ENCODE data around the gene CADPS. TPM values are rescaled to one million over a fixed set of nuclear protein-coding genes. Genes with fewer than 3 reads are reported as not detected.

CADPS gene
- not detected in 2 replicates for total RNA-seq (2014; rRNA removed; shearing (Covaris generic))

- peak; percentile 91 for DNase-seq (ENCODE audit: low spot score)
- in situ Hi-C loops (cut with HindIII; ENCODE audit: low sequenced_read_pairs) = no loop called here
Observed at GRCh38 chr3:62874711-62875557, at the start of gene CADPS. Gene CADPS, minus strand, starts transcription at chr3:62875416. Its CDS starts 387 bp downstream, at chr3:62875029.

GRCh38 chr3:62923066-62923465 is 47.9 kb upstream of the CADPS start:
- in situ Hi-C loops (cut with HindIII; ENCODE audit: low sequenced_read_pairs) = no loop called here

DNA sequence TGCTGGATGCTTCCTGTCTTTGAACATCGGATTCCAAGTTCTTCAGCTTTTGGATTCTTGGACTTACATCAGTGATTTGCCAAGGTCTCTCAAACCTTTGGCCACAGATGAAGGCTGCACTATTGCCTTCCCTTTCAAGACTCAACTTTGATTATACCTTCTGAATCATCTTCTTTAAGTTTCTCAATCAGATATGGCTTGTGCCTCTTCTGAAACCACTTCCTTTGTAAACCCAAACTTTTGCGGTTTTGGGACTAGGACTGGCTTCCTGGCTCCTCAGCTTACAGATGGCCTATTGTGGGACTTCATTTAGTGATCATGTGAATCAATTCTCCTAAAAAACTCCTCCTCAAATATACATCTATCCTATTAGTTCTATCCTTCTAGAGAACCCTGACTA is 47.1 kb upstream of the CADPS start:
- in situ Hi-C loops (cut with HindIII; ENCODE audit: low sequenced_read_pairs) = no loop called here
- no peak for DNase-seq (ENCODE audit: low spot score)

More at GRCh38 chr3:62923066-62923465, 47.9 kb upstream of the CADPS start:
- no peak for DNase-seq (ENCODE audit: low spot score)

DNA sequence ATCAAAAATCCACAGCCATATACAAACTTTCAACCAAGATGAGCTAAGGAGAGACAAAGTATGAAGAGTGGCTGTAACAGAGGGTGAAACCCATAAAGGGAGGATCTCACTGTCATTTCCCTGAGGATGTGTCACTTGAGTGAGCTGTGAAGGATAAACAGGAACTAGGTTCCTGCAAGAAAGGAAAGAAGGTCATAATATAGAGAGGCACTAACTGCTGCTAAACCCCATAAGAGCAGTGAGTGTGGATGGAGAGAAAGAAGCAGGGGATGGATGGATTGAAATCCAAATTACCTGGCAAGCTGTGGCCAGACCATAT is 45.2 kb upstream of the CADPS start:
- DNase-seq (ENCODE audit: low spot score) = no peak
- in situ Hi-C loops (cut with HindIII; ENCODE audit: low sequenced_read_pairs) = no loop called here

DNA sequence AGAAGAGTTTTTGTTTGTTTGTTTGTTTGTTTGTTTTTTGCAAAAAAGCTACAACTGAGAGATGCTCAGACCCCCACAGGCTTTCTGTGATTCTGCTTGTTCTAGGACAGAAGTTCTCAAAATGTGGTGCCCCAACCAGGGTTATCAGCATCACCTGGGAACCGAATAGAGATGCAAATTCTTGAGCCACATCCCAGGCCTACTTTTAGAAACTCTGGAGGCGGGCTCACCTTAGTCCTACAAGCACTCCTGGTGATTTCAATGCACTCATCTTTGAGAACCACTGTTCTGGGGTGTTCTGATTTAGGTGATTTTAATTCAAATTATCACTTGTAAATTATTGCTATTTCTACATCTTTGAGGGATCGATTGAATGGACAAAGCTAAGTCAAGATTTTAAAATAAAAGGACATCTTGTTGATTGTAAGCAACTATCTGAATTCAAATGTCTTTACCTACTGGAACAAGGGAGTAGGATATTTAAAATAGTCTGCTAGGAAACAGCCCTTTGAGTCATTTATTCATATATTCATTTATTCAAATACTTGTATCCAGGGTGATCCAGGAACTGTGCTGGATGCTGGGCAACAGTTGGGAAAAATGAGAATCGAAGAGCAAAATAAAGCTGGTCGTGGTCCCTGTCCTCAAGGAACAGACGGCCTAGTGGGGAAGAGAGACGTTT is 44.7 kb upstream of the CADPS start:
- no peak for DNase-seq (ENCODE audit: low spot score)
- in situ Hi-C loops (cut with HindIII; ENCODE audit: low sequenced_read_pairs) = no loop called here

- DNase-seq (ENCODE audit: low spot score) = no peak
- in situ Hi-C loops (cut with HindIII; ENCODE audit: low sequenced_read_pairs) = no loop called here
Observed at GRCh38 chr3:62918777-62919176, 43.6 kb upstream of the CADPS start.

- in situ Hi-C loops (cut with HindIII; ENCODE audit: low sequenced_read_pairs) = no loop called here
- DNase-seq (ENCODE audit: low spot score) = no peak
Observed at GRCh38 chr3:62918131-62918530, 42.9 kb upstream of the CADPS start.

DNA sequence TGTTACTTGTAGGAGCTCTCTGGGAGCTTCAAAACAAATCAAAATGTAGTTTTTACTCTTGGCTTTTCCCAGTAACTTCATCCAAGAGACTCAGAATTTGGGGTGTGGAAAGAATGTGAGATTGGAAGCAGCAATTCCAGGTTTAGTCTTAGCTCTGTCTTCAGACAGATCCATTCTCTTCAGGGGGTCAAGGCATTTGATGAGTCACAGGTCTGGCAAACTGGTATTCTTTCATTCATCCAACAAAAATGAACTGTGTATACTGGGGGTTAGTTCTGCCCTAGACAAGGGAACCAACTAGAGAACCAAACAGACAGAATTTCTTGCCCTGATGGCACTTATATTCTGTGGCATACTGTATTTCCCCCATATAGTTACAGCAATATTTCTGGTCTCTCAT is 36.3 kb upstream of the CADPS start:
- no peak for DNase-seq (ENCODE audit: low spot score)
- in situ Hi-C loops (cut with HindIII; ENCODE audit: low sequenced_read_pairs) = no loop called here

GRCh38 chr3:62905331-62905730 is 30.1 kb upstream of the CADPS start:
- no peak for DNase-seq (ENCODE audit: low spot score)
- in situ Hi-C loops (cut with HindIII; ENCODE audit: low sequenced_read_pairs) = no loop called here

DNA sequence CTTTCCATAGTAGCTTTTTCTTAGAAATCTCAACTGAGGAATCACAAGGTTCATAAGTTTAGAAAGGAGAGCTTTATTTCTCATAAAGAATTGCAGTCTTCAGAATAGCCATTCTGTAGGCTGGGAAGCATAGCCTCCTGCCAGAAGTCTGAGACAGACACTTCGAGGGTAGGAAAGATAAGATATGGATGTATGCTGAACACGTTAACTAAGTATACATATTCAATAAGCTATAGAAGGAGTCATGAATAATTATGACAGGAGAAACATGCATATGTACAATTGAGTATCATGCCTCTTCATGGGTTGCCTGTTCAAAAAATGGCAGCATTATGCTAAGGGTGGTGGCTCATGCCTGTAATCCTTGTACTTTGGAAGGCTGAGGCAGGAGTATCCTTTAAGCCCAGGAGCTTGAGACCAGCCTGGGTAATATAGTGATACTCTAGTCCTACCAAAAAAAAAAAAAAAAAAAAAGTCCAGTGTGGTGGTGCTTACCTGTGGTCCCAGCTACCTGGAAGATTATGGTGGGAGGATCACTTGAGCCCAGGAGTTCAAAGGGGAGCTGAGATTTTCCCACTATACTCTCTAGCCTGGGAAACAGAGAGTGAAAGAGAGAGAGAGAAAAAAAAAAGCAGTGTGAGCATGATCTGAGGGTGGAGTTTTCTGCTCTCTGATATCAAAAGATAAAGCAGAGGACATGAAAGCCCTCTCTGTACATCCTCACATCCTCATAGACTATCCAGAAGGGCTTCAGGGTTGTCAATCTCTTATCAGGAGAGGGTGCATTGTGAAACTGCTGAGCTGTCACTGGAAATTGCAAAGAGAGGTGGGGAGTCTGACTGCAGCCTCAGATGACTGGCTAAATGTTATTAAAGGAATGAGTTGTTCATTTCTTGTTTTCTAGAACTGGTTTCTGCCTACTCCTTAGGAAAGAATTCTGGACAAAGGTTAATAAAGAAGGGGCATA is 23.6 kb upstream of the CADPS start:
- in situ Hi-C loops (cut with HindIII; ENCODE audit: low sequenced_read_pairs) = no loop called here
- DNase-seq (ENCODE audit: low spot score) = no peak

GRCh38 chr3:62895901-62896300 is 20.7 kb upstream of the CADPS start:
- DNase-seq (ENCODE audit: low spot score) = no peak
- in situ Hi-C loops (cut with HindIII; ENCODE audit: low sequenced_read_pairs) = no loop called here

- in situ Hi-C loops (cut with HindIII; ENCODE audit: low sequenced_read_pairs) = no loop called here
- DNase-seq (ENCODE audit: low spot score) = no peak
Observed at GRCh38 chr3:62892951-62893350, 17.7 kb upstream of the CADPS start.

- in situ Hi-C loops (cut with HindIII; ENCODE audit: low sequenced_read_pairs) = no loop called here
- DNase-seq (ENCODE audit: low spot score) = no peak
Observed at GRCh38 chr3:62892045-62892444, 16.8 kb upstream of the CADPS start.

DNA sequence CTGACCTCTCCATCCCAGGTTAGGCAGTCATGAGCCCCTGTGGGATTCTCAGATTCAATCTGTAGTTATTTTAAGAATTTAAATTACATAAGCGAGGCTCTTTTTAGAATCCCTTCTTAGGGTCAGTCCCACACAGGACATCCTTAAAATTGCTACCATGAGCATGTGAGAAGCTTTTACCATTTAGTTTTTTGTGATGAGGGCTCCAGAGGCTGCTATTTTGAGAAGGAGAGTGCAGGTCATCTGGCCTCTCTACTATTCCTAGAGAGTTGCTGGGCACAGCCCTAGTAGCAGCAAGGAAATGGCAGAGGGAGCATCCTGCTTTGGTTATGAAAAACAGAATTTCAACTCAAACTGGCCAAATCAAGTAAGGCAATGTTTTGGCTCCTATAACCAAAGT is 13.6 kb upstream of the CADPS start:
- DNase-seq (ENCODE audit: low spot score) = no peak
- in situ Hi-C loops (cut with HindIII; ENCODE audit: low sequenced_read_pairs) = no loop called here

GRCh38 chr3:62888180-62888579 is 13.0 kb upstream of the CADPS start:
- in situ Hi-C loops (cut with HindIII; ENCODE audit: low sequenced_read_pairs) = no loop called here
- peak; percentile 77 for DNase-seq (ENCODE audit: low spot score)

DNA sequence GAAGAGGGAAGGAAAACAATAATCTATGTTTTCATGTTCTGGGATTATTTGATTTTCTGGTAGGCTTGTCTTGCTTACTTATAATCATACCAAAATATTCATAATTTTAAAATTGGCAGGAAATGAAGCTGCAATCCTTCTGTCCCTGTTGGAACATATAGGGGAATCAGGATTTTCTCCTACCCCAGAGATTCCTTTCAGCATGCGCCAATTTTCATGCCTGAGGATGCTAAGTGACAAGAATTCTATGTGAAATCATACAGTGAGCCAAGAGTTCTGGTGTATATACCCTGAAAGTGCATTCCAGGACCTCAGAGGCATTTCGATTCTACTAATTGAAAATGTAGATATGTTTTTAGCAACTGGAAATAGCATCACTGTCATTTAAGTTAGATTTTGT is 9.9 kb upstream of the CADPS start:
- DNase-seq (ENCODE audit: low spot score) = no peak
- in situ Hi-C loops (cut with HindIII; ENCODE audit: low sequenced_read_pairs) = no loop called here

DNA sequence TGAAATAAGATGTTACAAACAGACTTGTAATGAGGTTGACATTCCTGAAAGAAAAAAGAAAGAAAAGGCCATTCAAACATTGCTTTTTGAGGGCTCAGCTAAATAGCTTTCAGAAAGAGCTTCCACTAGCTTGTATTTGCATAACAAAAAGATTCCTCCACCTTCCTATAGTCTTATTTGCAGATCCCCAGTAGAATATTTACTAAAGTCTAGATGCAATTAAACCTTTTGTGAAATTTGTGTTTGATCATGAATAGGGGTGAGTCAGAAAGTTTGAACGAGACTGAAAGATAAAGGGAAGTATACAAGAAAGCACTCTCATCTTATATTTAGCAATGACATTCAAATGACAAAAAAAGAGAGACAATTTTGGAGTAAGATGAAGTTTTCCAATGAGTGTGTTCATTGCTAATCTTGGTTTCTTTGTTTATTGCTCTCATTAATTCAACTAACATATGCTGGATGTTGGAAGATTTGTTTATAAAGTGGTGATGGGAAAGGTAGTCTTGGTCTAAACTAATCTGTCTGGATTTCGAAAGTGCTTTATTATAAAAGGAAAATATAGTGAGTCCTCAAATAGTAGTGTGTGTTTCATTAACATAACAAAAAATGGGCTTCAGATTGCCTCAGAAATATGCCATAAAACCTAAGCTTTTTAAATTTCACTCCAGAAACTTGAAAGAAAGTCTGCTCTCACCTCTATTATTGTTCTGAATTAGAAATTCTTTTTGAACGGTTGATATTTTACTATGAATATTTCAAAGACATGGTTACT is 9.1 kb upstream of the CADPS start:
- in situ Hi-C loops (cut with HindIII; ENCODE audit: low sequenced_read_pairs) = no loop called here
- no peak for DNase-seq (ENCODE audit: low spot score)

GRCh38 chr3:62882676-62883200 is 7.5 kb upstream of the CADPS start:
- no peak for DNase-seq (ENCODE audit: low spot score)
- in situ Hi-C loops (cut with HindIII; ENCODE audit: low sequenced_read_pairs) = no loop called here

- DNase-seq (ENCODE audit: low spot score) = peak; percentile 72
- in situ Hi-C loops (cut with HindIII; ENCODE audit: low sequenced_read_pairs) = no loop called here
Observed at GRCh38 chr3:62876064-62876463, 848 bp upstream of the CADPS start.

Data from G401 (cell line).